Brain microvascular endothelial cell (primary cell): ENCODE results near the gene COPS6.

Source experiments
- DNase-seq: peaks from one replicate; pipeline ENCODE4 v3.0.0-alpha.2; 2020
- H3K27ac ChIP-seq: fragments of 250-450 bp; sonication (Bioruptor Pico); 2 replicates; pipeline ENCODE4 v1.5.1; 2020; ENCODE audit warnings: mild to moderate bottlenecking, moderate library complexity
- H3K27me3 ChIP-seq: fragments of 250-450 bp; sonication (Bioruptor Pico); replicated peaks from 2 replicates; pipeline ENCODE4 v1.5.1; 2020; ENCODE audit warnings: mild to moderate bottlenecking
- H3K36me3 ChIP-seq: fragments of 250-450 bp; sonication (Bioruptor Pico); replicated peaks from 2 replicates; pipeline ENCODE4 v1.5.1; 2020; ENCODE audit warnings: mild to moderate bottlenecking
- H3K4me3 ChIP-seq: 2 replicates; pipeline ENCODE4 v1.5.1; 2011; ENCODE audit warnings: low read depth, mild to moderate bottlenecking, control low read depth, low read length, moderate library complexity
- in situ Hi-C: cut with HindIII; loops from 2 replicates; pipeline ENCODE4 v1.10.0; 2017; ENCODE audit warnings: low sequenced_read_pairs, low pct_ligation_motif_present
- TF ChIP-seq, protein P1 (sequence below): IDR thresholded peaks from 2 replicates; pipeline ENCODE4 v1.5.1; 2011; ENCODE audit warnings: low read depth, mild to moderate bottlenecking, moderate library complexity, low read length, control low read depth, inconsistent platforms; ENCODE audit errors: missing control alignments

The COPS6 gene

DNA sequence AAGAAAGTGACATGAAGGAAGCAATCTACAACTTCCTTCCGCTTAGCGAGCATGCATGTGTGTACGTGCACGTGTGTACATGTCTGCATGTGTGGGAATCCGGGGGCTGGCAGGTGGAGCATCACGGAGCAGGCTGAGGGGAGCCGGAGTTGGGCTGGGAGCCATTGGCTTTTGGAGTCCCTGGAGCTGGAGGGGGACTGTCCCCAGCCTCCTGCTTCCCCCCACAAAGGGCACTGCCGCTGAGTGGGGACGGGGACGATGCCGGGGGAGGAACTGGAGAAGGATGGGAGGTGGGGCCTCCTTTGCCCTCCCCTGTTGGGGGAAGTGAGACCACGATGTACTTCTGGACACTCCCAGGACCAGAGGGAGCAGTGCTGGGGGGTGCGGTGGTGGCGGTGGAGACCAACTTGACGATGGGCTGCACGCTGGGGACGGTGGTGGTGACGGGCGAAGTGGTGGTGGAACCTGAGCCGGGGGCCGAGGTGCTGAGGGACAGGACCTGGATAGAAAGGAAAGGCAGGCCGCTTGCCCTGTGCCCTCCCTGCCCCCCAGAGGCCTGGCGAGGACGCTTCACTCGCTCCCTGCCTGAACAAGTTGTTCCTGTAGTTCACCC is 18.5 kb downstream of the COPS6 start:
- Histone ChIP-seq H3K4me3 (no peak overlapping the region), H3K27ac (no peak overlapping the region), H3K27me3 (no peaks in the 10 kb centered on the region), H3K36me3 (peaks cover 33% of the 10 kb centered on the region)
- TF ChIP-seq, protein P1, sequence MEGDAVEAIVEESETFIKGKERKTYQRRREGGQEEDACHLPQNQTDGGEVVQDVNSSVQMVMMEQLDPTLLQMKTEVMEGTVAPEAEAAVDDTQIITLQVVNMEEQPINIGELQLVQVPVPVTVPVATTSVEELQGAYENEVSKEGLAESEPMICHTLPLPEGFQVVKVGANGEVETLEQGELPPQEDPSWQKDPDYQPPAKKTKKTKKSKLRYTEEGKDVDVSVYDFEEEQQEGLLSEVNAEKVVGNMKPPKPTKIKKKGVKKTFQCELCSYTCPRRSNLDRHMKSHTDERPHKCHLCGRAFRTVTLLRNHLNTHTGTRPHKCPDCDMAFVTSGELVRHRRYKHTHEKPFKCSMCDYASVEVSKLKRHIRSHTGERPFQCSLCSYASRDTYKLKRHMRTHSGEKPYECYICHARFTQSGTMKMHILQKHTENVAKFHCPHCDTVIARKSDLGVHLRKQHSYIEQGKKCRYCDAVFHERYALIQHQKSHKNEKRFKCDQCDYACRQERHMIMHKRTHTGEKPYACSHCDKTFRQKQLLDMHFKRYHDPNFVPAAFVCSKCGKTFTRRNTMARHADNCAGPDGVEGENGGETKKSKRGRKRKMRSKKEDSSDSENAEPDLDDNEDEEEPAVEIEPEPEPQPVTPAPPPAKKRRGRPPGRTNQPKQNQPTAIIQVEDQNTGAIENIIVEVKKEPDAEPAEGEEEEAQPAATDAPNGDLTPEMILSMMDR, result no peak
- in situ Hi-C loops, result no loop called here
- DNase-seq, result no peak

DNA sequence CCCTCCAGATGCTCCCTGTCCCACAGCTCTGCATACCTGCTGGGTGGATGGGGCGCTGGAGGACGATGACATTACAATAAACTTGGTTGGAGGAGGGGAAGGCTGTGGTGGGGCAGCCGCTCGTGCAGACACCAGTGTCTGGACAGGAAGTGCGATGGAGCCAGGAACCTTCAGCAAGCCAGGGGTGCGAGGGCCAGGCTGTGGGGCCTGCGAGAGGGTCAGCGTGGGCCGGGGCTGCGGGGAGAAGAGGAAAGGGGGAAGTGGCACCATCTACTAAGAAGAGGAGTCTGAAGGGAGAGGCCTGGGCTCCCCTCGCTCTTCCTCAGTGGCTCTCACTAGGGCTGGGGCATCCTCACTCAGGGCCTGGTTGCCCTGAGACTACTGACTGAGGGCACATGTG is 19.1 kb downstream of the COPS6 start:
- H3K27me3 ChIP-seq, result no peaks in the 10 kb centered on the region

DNA sequence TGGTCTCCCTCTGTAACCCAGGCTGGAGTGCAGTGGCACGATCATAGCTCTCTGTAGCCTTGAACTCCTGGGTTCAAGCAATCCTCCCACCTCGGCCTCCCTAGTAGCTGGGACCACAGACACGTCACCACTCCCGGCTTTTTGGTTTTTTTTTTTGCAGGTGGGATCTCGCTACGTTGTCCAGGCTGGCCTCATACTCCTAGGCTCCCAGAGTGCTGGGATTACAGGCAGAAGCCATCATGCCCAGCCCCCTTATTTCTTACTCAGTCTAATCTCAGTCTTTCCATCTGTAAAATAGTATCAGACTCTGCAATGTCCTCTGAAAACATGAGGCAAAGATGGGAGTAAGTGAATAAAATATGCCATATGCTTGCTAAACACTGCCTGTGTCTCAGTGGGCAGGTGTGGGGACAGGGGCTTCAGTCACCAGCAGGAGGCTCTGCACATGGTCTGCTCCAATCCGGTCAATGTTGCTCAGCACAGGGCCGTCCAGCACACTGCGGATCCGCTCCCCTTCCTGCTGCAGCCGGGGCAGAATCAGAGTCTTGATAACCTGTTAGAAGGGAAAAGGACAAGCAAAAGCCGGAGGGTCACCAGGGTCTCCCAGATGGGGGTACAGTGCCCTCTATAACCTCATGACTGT is 20.9 kb downstream of the COPS6 start:
- peaks cover 50% of the 10 kb centered on the region for H3K36me3 ChIP-seq
- TF ChIP-seq, protein P1, result peak; percentile 43
- DNase-seq, result no peak
- H3K4me3 ChIP-seq, result no peak overlapping the region
- in situ Hi-C loops, result no loop called here
- H3K27ac ChIP-seq, result no peak overlapping the region
- H3K27me3 ChIP-seq, result no peaks in the 10 kb centered on the region

More for the DNA sequence above, 19.1 kb downstream of the COPS6 start:
- Histone ChIP-seq H3K27ac (no peak overlapping the region), H3K4me3 (no peak overlapping the region), H3K36me3 (peaks cover 40% of the 10 kb centered on the region)
- TF ChIP-seq, protein P1, result no peak
- in situ Hi-C loops, result no loop called here
- DNase-seq, result no peak

DNA sequence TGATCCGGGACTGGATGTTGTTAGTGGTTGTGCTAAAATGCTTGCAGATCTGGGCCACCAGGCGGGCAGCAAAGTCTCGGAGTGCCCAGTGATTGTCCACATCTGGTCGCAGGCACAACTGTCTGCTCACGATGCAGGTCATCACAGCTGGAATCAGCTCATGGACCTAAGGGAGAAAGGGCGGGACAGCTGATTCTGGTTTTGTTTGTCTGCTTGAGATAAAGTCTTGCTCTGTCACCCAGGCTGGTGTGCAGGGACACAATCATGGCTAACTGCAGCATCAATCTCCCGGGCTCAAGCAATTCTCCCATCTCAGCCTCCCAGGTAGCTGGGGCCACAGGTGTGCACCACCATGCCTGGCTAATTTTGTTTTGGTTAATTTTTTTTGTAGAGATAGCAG is 22.4 kb downstream of the COPS6 start:
- in situ Hi-C loops, result no loop called here
- Histone ChIP-seq H3K4me3 (no peak overlapping the region), H3K27ac (no peak overlapping the region), H3K36me3 (peaks cover 50% of the 10 kb centered on the region), H3K27me3 (no peaks in the 10 kb centered on the region)
- DNase-seq, result no peak
- TF ChIP-seq, protein P1, result no peak

DNA sequence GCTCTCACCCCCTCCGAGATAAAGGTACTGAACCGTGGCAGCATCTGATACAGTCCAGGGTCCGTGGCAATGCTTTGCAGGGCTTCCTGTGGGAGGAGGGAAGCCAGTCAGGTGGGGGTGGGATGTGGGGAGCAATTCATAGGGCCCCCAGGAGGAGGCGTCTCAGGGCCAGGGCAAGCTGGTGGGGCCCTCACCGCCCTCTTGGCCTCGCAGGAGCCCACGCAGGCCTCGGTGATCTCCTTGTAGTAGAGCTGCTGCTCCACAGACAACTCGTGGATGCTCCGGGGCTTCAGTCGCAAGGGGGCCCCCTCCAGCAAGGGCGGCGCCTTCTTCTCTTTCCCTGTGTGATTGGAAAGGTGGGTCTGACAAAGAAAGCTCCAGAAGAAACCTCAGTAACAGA is 23.1 kb downstream of the COPS6 start:
- no peaks in the 10 kb centered on the region for H3K27me3 ChIP-seq
- peaks cover 45% of the 10 kb centered on the region for H3K36me3 ChIP-seq
- no peak overlapping the region for H3K27ac ChIP-seq
- TF ChIP-seq, protein P1, result no peak
- H3K4me3 ChIP-seq, result no peak overlapping the region
- DNase-seq, result no peak
- in situ Hi-C loops, result no loop called here
